GM21390 (cell line): ENCODE measurements around the gene PDZRN4.

Source experiments
- ATAC-seq: cut with Tn5 transposase; IDR thresholded peaks from one replicate; pipeline ENCODE4 v1.9.1; 2021; ENCODE audit not compliant: unreplicated experiment

Gene PDZRN4

DNA sequence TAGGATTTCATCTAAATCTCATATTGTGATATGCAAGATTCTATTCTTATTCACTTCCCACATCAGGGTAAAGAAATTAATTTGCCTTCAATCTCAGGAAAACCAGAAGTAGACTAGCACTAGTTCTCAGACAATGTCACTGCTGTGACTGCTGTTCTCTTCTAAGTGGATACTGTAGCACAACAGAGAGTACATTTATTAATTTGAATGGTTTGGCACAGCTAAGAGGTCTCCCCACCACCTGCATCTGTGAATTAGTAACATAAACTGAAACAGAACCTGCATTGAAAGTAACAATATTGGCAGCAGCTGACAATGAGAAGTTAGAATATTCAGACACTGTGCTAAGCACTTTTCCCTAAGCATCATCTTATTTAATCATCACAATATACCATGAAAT lies 253.1 kb downstream of the PDZRN4 start:
- ATAC-seq = no peak

DNA sequence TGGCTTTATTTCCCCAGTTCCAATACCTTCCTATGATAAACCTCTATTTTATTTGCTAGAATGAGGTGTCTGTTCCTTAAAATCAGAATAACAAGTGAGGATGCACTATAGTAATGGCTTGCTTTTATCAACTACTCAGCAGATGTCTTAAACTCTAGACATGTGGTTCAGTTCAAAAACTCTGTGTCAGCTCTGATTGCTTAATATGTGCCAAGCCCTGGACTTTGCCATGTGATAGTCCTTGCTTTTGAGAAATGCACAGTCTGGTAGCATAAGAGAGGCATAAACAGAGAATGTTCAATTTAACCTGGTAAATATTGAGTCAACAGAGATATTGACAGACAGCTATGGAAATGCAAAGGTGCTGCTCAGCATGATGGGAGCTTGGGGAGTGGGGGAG lies 254.8 kb downstream of the PDZRN4 start:
- ATAC-seq = no peak

DNA sequence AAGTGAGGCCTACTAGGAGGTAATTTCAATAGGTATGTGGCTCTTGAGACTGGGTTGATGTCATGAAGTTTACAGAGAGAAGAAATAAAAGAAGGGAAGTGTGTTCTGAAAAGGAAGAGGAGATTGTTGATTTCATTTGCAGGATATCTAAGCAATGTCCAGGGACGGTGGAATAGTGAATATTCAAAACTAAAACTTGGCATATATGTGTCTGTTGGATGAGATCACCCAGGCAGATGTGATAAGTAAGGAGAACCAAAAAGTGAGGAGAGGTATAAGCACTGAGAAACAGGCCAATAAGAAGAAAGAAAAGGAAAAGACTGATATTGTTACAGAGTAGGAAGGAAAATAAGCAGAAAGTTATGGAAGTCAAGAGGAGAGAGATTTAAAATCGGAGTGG lies 255.6 kb downstream of the PDZRN4 start:
- no peak for ATAC-seq

DNA sequence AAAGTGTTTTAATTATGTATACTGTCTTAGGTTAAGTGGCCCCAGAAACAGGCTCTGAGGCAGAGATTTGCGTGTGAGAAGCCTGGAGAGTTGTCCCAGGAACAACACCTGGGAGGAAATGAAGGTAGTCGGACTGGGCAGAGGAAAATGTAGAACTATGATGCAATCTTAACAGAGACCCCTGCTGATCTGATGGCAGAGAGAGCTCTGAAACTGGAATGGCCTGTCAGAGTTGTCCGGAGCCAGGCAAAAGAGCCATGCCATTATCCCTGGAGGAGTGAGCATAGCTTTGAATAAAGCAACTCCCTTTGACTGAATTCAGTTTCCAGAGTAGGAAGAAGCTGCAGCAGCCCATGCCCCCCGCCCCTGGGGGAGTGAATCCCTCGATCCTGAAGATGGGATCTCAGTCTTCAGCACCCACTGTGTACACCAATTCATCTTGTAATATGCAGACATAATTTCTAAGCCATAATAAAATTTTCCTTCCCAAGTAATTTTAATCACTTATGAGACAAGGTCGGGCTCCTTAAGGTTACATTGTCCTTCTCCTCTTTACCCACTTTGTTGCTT lies 264.8 kb downstream of the PDZRN4 start:
- ATAC-seq = no peak

DNA sequence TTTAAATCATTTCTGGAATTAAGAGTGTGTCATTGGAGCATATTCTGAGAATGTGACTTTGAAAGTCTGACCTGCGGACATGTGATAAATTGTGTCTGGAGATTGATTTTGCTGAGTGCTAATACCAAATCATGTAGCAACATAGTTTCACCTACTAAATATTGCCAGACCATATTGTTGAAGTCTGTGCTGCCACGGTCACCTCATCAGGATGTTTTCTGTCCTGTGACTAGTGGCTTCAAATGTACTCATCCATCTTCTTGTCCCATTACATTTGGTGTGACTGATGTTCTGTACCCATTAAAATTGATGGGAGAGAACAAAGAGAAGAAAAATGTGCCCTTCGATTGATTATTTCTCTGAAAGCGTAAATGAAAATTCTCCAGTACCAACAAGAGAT lies 265.3 kb downstream of the PDZRN4 start:
- ATAC-seq = no peak

DNA sequence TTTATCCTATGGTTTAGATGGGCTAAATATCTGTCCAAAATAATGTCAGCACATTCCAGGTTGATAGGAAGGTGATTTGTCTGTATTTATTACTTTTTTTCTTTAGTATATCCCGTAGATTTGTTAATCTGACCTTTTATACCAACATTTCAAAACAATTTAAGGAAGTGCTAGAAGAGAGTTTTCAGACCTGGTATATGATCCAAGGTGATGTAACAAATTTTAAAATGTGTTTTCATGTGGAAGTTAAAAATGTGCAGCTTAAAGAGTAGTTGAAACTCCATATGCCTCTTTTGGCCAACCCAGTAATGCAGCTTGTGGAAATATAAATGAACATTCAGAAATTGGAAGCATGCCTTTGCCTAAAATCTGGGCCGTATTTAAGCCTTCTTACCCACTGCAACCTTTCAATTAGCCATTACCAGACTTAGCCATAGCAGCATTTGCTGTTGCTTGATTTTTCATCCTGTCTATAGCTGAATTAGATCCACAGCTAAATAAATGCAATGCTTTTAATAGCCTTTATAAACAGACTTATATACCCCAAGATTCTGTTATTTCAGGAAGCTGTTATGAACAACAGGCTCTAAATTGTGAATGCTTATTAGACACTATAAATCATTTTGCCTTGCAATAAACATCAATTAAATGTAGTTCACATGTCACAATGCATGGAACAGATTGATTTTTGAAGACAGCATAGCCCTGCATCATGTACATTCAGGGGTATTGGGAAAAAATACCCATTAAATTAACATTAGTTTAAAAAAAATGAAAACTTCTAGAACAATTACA lies 271.2 kb downstream of the PDZRN4 start:
- no peak for ATAC-seq

DNA sequence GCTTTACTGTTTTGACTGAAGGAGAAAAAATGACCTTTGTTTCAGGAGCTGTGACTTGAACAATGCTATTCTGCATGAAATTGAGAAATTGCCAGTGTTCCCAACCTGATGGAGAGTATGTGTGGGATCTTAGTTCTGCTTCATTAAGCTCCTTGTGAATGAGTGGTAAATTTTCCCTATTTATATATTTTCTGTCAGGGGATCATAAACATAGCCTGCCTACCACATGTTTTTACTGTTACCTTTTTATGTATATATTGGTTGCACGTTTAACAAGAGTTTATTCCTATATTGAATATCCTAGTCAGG lies 271.7 kb downstream of the PDZRN4 start:
- no peak for ATAC-seq

DNA sequence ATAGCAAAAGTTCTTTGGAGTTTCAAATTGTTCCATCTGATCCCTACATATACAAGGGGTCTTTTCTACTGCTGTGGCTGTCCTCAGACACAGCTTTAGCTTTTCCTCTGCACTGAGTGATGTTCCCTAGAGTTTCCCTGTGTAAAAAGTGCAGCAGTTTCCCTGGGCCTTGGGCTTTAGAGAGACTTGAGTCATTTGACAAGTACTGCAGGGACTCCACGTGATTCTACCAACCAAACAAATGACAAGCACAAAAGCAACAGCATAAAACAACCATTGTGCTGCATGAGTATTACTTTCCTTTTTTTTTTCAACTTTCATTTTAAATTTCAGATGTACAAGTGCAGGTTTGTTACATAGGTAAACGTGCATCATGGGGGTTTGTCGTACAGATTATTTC lies 272.8 kb downstream of the PDZRN4 start:
- no peak for ATAC-seq

DNA sequence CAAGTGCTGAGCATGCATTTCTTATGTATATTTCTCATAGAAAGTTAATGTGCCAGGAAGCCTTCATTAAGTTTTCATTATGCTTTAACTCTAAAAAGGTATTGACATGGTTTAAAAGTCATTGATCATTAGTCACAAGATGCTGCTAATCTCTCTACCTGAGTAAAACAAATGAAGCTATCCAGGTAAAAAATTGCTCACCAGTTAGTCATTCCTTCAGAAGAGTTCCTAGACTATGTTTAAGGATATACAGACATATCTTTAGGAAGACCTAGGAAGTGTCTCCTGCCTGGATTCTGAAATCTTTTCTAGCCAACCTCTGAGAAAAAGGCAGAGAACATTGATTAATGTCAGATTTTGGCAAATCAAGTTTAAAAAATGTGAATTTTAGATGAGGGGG lies 274.2 kb downstream of the PDZRN4 start:
- ATAC-seq = no peak

DNA sequence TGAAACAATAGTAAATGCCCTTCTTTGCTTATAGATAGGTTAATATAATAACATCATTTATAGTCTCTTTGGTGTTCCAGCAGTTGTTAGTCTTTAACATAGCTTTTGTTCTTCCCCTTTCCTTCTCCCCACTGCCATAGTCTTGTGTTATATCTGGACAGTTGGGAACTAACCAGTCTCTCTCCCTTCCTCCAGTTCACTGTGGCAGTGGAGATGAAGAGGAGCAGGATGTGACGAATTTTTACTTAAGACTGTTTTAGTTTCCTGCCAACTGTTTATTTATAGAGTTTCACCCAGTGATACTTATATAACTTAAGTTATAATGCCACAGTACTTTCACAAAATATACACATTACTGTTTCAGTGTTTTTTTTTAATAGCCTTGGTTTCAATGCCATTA lies 277.4 kb downstream of the PDZRN4 start:
- no peak for ATAC-seq

DNA sequence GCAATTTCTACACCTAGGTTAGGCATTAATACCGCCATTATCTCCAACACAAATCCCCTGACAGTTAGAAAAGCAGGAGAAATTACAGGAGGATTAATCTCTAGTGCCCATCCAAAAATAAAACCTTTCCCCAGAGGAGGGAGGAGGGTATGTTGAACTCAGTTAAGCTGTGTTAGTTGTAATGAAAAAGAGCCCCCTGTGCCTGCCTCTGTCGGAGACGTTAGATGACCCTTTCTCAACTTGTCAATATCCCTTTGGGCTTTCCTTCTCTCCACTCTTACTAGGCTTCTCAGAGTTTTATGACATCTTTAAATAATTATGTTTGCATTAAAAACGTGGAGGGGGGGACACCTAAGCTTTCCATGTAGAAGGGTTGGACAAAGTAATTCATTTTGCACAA lies 278.2 kb downstream of the PDZRN4 start:
- ATAC-seq = no peak

DNA sequence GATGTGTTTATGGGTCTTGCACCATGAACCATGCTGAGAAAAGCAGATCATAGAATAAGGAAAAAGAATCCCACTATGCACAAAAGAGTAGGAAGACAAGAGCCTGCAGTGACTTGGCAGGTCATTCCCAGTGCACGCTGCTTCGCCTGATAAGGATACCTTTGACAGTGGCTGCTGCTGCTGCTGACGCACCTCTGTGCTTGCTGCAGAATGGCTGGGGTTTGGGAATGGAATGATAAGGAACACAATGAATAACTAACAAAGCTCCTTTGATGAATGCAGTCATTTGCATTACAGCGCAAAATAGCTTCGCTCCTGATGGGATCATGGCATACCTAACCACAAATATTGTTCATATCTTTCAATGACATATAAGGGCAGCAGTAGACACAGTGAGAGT lies 278.7 kb downstream of the PDZRN4 start:
- no peak for ATAC-seq

DNA sequence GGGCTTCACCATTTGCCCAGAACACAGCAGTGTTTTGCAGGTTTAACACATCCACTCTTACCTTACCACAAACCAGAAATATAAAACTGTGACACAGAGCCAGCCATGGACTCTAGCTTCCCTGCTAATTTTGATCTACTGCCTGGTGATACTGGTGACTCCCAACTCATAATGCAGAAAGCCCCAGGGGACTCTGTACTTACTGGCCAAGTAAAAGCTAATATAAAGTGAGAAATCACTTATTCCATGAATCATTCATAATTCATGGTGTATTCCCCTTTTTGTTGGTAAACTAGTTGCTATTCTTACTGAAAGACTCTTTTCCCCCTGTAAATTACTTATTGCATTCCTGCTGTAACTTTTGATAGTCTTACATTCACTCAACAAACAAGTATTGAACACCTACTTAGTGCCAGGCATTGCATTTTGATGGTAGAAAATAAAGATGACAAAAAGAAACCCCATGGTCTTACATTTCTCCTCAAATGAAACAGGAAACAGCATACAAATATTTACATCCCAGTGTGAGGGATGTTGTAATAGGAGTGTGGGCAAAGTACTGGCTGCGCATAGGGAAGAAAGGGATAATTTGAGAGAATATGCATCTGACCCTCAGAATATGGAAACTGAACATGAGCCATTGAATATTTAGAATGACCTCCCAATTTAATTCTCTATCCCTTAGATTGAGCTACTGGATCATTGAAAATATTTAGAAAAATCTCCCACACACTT lies 279.6 kb downstream of the PDZRN4 start:
- ATAC-seq = no peak

DNA sequence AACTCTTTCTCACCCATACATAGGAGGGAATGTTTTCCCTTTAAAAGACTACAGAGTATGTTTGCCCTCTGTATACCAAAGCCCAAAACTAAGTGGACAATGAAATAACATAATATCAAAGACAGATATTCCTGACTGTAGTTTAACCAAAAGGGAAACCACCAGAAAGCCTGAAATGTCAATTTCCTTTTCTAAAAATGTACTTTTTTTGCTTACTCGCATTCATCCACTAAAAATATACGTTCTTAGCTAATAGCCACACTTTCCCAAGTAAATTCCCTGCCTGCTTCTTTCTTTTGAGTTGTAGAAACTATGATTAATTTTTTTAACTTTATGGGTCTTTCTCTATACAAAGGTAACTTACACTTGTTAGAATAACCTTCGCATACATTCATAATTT lies 280.2 kb downstream of the PDZRN4 start:
- no peak for ATAC-seq

DNA sequence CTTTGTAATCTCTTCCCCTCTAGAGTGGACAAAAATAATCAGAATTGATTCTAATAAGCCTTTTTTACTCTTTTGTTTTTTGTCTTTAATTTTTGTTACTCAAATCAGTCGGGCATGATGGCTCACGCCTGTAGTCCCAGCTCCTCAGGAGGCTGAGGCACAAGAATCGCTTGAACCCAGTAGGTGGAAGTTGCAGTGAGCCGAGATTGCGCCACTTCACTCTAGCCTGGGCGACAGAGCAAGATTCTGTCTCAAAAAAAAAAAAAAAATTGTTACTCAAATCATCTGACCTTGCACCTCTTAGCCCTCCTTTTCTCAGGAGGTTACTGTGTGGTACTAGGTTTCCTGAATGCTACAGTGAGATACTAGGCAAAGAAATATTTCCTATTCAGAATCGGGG lies 280.6 kb downstream of the PDZRN4 start:
- no peak for ATAC-seq

DNA sequence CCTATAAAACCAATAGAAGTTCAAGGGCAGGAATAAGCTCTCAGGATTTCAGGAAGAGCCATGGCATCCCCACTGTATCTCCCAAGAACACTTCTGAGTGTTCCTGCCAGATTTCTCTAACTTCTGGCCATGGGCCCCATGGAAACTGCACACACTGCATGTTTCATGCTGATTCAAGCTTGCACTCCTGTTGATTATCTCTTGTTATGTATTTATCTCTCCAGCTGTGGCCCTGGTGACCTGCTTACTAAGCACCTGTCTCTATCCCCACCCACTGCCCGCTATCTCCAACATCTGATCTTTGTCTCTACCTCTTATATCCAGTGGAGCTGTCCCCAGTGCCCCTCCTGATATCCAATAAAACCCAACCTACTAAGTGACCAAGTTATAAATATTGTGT lies 285.3 kb downstream of the PDZRN4 start:
- ATAC-seq = no peak

DNA sequence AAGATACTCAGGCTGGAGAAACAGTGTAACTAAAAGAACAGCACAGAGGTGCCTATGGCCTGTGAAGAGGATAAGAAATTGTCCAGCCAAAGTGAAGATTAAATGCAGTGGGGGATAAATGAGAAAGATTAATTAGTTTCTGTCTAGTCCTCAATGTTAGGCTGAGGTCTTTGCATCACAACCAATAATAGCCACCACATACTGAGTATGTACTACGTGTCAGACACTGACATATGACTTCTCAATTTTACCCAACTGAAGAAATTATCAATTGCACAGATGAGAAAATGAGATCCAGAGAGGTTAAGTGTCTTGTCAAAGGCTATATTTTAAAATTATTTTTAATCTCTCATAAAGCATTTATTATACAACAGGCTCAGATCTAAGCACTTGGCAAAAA lies 285.9 kb downstream of the PDZRN4 start:
- no peak for ATAC-seq

DNA sequence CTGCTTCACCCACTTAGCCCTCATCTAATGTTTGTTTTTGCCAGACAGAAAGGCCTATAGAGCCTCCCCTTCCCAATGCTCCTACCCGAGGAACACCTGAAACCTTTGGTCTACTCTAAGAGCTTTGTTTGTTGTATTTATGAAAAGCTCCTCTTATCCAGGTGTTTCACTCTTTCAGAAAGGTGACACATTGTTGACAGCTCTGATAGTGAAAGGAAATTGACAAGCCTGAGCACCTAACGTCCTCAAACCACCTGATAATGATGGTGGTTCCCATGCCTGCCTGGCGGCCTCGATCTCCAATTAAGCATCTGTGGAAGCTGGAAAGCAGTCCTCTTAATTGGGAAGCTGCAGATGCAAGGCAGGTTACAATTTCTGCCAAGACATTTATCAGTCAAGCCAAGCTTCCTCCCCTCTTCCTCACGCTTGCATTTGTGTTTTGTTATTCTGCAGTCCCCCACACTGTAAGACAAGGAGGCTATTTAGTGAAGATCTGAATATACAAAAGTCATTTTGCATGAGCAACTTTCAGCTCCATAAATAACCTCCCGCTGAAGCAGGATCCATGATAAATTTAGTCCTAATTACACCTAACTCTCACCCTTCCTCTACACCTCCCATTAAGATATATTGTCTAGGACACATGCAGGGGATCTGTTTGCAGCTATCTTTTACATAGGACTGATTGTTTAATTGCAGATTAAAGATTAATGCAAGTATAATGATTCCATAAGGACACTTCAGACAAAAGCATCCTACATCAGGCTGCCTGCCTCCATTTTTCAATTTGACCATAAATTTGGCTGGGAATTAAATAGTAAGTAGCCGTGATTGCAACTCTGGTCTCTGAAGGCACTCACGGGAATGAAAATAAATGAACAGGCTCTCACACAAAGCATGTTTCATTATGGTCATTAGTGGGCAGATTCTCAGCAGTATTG lies 288.6 kb downstream of the PDZRN4 start:
- ATAC-seq = no peak

DNA sequence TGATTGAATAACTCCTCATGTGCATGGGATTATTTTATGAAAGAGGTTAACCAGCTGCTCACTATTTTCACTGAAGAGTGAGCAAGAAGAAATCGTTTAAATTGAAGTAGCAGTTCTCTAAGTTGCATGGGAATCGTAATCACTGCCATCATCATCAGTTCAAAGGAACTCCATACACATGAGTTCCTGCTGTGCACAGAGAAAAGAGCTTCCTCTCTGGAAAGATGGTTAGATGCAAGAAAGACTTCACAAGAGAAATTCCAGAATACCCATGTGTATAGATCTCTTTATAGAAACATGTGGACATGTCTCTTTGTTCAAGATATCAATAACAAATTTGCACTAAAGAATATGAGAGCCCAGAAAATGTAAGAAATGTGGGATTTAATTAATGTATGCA lies 291.3 kb downstream of the PDZRN4 start:
- ATAC-seq = no peak

DNA sequence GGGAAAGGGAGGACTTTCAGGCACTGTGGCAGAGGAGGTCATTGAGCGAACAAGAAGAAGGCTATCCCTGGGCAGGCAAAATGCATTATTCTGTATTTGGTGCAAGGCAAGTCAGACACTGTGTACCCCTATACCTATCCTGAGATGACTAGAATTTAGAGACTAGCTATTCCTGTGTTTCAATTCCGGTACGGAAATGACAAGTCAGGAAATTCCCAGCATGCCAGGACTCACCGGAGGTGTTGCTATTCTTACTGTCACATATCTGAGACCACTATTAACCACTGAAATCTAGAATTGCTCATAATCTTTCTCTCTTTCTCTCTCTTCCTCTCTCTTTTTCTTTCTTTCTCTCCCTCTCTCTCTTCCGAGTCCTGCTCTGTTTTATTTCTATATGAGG lies 297.1 kb downstream of the PDZRN4 start:
- ATAC-seq = no peak

DNA sequence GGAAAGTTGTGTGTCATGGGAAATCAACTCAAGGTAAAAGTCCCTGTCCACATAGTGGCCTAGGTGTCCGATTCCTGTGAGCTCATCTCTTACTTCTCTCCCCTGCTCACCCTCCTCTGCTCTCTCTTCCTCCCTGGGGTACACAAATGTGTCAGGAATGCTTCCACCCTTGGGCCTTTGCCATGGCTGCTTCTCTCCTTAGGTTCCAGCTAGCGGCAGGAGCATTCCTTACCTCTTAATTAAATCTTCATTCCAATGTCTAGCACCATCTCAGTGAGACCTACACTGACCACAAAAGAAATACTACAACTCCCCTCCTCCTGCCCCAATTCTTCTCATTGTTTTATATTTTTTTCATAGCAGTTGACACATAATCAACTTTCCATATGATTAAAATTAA lies 298.6 kb downstream of the PDZRN4 start:
- ATAC-seq = no peak
